GM12878 (cell line): Measurements from ENCODE around the gene OPRL1. TPM values are rescaled to one million over a fixed set of nuclear protein-coding genes. Genes with fewer than 3 reads are reported as not detected.

ENCODE experiments used
- ATAC-seq: fragments of 200-7000 bp; cut with Tn5 transposase; 3 replicates; pipeline ENCODE4 v1.9.1; 2020; ENCODE audit warnings: mild to moderate bottlenecking, moderate library complexity
- BruUV-seq: library from RNA; stranded (reverse); fragments of 400-500 nt; replicated peaks from 2 replicates; lab custom pipeline; 2021; lab: Mats Ljungman, UMichigan
- CTCF ChIA-PET: fragments of 300-600 bp; sonication (Branson Sonifier 250); formaldehyde crosslinking; extraction: SDS; loops from one replicate; lab custom pipeline; 2021; ENCODE audit warnings: inconsistent platforms; lab: Yijun Ruan, JAX
- POLR2A ChIA-PET: fragments of 350-600 bp; formaldehyde crosslinking; extraction: SDS; loops from one replicate; lab custom pipeline; 2021; ENCODE audit warnings: inconsistent platforms; lab: Charles Lee
- RAD21 ChIA-PET: fragments of 300-600 bp; sonication (Branson Sonifier 250); formaldehyde crosslinking; loops from one replicate; lab custom pipeline; 2023; ENCODE audit warnings: antibody characterized with exemption; ENCODE audit not compliant: unreplicated experiment; lab: Charles Lee
- SMC1A ChIA-PET: fragments of 300-600 bp; sonication (Branson Sonifier 250); formaldehyde crosslinking; loops from one replicate; lab custom pipeline; 2023; ENCODE audit not compliant: unreplicated experiment, uncharacterized antibody; lab: Charles Lee
- DNase-seq: peaks from one replicate; pipeline ENCODE4 v3.0.0-alpha.2; 2011; ENCODE audit warnings: low read depth, low spot score
- FAIRE-seq: peaks from 3 replicates; lab custom pipeline; 2011; peaks lifted over from hg19 to GRCh38; lab: Jason Lieb, UNC
- H2AFZ ChIP-seq: 2 replicates; pipeline ENCODE4 v1.6.0; 2011; ENCODE audit warnings: low read depth, low read length, control low read depth; ENCODE audit not compliant: control insufficient read depth
- H3K27ac ChIP-seq: 2 replicates; pipeline ENCODE4 v1.5.1; 2011; ENCODE audit warnings: control low read depth; ENCODE audit not compliant: control insufficient read depth, insufficient read depth
- H3K27me3 ChIP-seq, 2 experiments: replicated peaks in 1 of 2; 2 replicates each; pipeline versions ENCODE4 v1.6.0 to v1.6.1; 2011; ENCODE audit warnings: low read length in 1 of 2; ENCODE audit not compliant: control insufficient read depth in 2 of 2, insufficient read depth in 2 of 2
- H3K36me3 ChIP-seq, 2 experiments: 2 replicates each; pipeline ENCODE4 v1.5.1; 2011; ENCODE audit warnings: low read length in 1 of 2; ENCODE audit not compliant: control insufficient read depth in 2 of 2, insufficient read depth in 2 of 2
- H3K4me1 ChIP-seq: 2 replicates; pipeline ENCODE4 v1.6.1; 2011; ENCODE audit warnings: mild to moderate bottlenecking, low read length, moderate library complexity, mixed read lengths; ENCODE audit not compliant: control insufficient read depth, insufficient read depth
- H3K4me2 ChIP-seq: 2 replicates; pipeline ENCODE4 v1.6.0; 2011; ENCODE audit warnings: control low read depth; ENCODE audit not compliant: control insufficient read depth, insufficient read depth
- H3K4me3 ChIP-seq: fragments of 200-600 bp; sonication (generic); 2 replicates; pipeline ENCODE4 v1.5.1; 2016
- H3K79me2 ChIP-seq: 2 replicates; pipeline ENCODE4 v1.6.0; 2011; ENCODE audit warnings: low read length; ENCODE audit not compliant: control insufficient read depth, insufficient read depth
- H3K9ac ChIP-seq: 2 replicates; pipeline ENCODE4 v1.8.0; 2011; ENCODE audit warnings: low read length, control low read depth, mixed read lengths; ENCODE audit not compliant: control insufficient read depth, insufficient read depth
- H3K9me3 ChIP-seq: replicated peaks from 3 replicates; pipeline ENCODE4 v1.5.1; 2011; ENCODE audit warnings: mild to moderate bottlenecking, low read length; ENCODE audit not compliant: control insufficient read depth, insufficient read depth
- H4K20me1 ChIP-seq: 2 replicates; pipeline ENCODE4 v1.6.0; 2011; ENCODE audit not compliant: control insufficient read depth, insufficient read depth
- BRCA1 ChIP-seq: IDR thresholded peaks from 2 replicates; pipeline ENCODE4 v1.6.1; 2011; ENCODE audit warnings: low read depth, low read length, improper control_type of control experiment
- CHD1 ChIP-seq: IDR thresholded peaks from 2 replicates; pipeline ENCODE4 v1.6.1; 2012; ENCODE audit warnings: low read depth, low read length, improper control_type of control experiment
- CREM ChIP-seq: IDR thresholded peaks from 2 replicates; pipeline ENCODE4 v1.6.1; 2014; ENCODE audit warnings: antibody characterized with exemption, low read depth
- EED ChIP-seq: sonication (generic); IDR thresholded peaks from 2 replicates; pipeline ENCODE4 v1.6.1; 2016; ENCODE audit warnings: antibody characterized with exemption, low read depth
- EP300 ChIP-seq, 2 experiments: fragments of 150-350 bp in 1 of 2; IDR thresholded peaks; 2 replicates each; pipeline ENCODE4 v1.6.1; 2011 to 2012; ENCODE audit warnings: low read depth in 2 of 2, low read length in 2 of 2, borderline replicate concordance in 1 of 2, improper control_type of control experiment in 1 of 2, inconsistent platforms in 1 of 2; ENCODE audit not compliant: control insufficient read depth in 1 of 2
- MYB ChIP-seq: fragments of 150-350 bp; IDR thresholded peaks from 2 replicates; pipeline ENCODE4 v1.6.1; 2014; ENCODE audit warnings: mild to moderate bottlenecking, low read depth, low read length, borderline replicate concordance
- NBN ChIP-seq: fragments of 450-650 bp; IDR thresholded peaks from 2 replicates; pipeline ENCODE4 v1.6.1; 2016
- NR2C2 ChIP-seq: IDR thresholded peaks from 2 replicates; pipeline ENCODE4 v1.6.1; 2011; ENCODE audit warnings: borderline replicate concordance, low read depth; ENCODE audit not compliant: control insufficient read depth, insufficient read length
- POLR2A ChIP-seq: IDR thresholded peaks from 2 replicates; pipeline ENCODE4 v1.6.1; 2011; ENCODE audit warnings: low read depth, mild to moderate bottlenecking, low read length
- RUNX3 ChIP-seq: IDR thresholded peaks from 2 replicates; pipeline ENCODE4 v1.6.1; 2012; ENCODE audit warnings: low read length, inconsistent platforms
- SMAD5 ChIP-seq: IDR thresholded peaks from 2 replicates; pipeline ENCODE4 v1.6.1; 2016; ENCODE audit warnings: antibody characterized with exemption, low read depth
- WGBS: methylation state at CpG from one replicate; pipeline ENCODE4 v1.1.6; 2016; ENCODE audit warnings: low lambda C conversion rate; ENCODE audit not compliant: insufficient replicate concordance, insufficient coverage; ENCODE audit errors: missing lambda C conversion rate; 5-methylcytosine and 5-hydroxymethylcytosine counted together
- in situ Hi-C: fragments of 300-500 bp; cut with MboI; formaldehyde crosslinking; loops from 9 replicates; pipeline ENCODE4 v1.14.3; 2018; ENCODE audit warnings: mixed read lengths
- intact Hi-C: fragments of 100-400 bp; cut with micrococcal nuclease; formaldehyde crosslinking; loops from one replicate; pipeline ENCODE4 v1.14.2; 2022; ENCODE audit not compliant: unreplicated experiment
- polyA plus RNA-seq, 11 experiments: library from polyadenylated mRNA; depleted of rRNA in 4 of 11; unstranded in 6 of 11; stranded (reverse) in 5 of 11; fragments of >200 nt; fragmentation: Nextera tagmentation in 4 of 11; fragmentation: Illumina TruSeq in 1 of 11; extraction: Ambion mirVana in 4 of 11; extraction: Trizol in 1 of 11; gene quantifications; 1 replicate in 1 of 11; 2 replicates in 10 of 11; pipeline versions ENCODE4 v1.2.1 to v1.2.3, GENCODE V29; 2011 to 2016; ENCODE audit warnings: inconsistent platforms in 2 of 11, missing spikeins in 2 of 11, low read depth in 1 of 11
- total RNA-seq, 4 experiments: library from RNA; depleted of rRNA in 3 of 4; stranded (reverse); fragments of >200 nt in 3 of 4; fragmentation: Illumina TruSeq in 1 of 4; extraction: Trizol in 1 of 4; gene quantifications; 2 replicates each; pipeline versions ENCODE4 v1.2.1 to v1.2.3, GENCODE V29; 2013 to 2021
- TF ChIP-seq, protein P1 (sequence below), 3 experiments: IDR thresholded peaks in 2 of 3; conservative IDR thresholded peaks in 1 of 3; 2 replicates each; pipeline ENCODE4 v1.5.1; 2011; ENCODE audit warnings: low read depth in 3 of 3, low read length in 3 of 3, mild to moderate bottlenecking in 3 of 3, control low read depth in 2 of 3, moderate library complexity in 2 of 3, inconsistent platforms in 1 of 3, mixed read lengths in 1 of 3; ENCODE audit not compliant: control insufficient read depth in 2 of 3, insufficient read depth in 1 of 3; ENCODE audit errors: extremely low read depth in 1 of 3
- TF ChIP-seq, protein P2 (sequence below): IDR thresholded peaks from 2 replicates; pipeline ENCODE4 v1.6.1; 2012; ENCODE audit warnings: low read depth, low read length, improper control_type of control experiment
- TF ChIP-seq, protein P3 (sequence below): fragments of 450-650 bp; IDR thresholded peaks from 2 replicates; pipeline ENCODE4 v1.6.1; 2016; ENCODE audit warnings: mild to moderate bottlenecking
- TF ChIP-seq, protein P4 (sequence below): fragments of 150-350 bp; IDR thresholded peaks from 2 replicates; pipeline ENCODE4 v1.6.1; 2016; ENCODE audit warnings: low read depth, low read length

OPRL1 gene
- total and polyA plus RNA-seq, 10 of the 15 experiments (the other 5 are each of a cell fraction or from before 2014, with no cell fraction given) = 0.04 to 0.41 (median 0.24) TPM; not detected in 1

DNA sequence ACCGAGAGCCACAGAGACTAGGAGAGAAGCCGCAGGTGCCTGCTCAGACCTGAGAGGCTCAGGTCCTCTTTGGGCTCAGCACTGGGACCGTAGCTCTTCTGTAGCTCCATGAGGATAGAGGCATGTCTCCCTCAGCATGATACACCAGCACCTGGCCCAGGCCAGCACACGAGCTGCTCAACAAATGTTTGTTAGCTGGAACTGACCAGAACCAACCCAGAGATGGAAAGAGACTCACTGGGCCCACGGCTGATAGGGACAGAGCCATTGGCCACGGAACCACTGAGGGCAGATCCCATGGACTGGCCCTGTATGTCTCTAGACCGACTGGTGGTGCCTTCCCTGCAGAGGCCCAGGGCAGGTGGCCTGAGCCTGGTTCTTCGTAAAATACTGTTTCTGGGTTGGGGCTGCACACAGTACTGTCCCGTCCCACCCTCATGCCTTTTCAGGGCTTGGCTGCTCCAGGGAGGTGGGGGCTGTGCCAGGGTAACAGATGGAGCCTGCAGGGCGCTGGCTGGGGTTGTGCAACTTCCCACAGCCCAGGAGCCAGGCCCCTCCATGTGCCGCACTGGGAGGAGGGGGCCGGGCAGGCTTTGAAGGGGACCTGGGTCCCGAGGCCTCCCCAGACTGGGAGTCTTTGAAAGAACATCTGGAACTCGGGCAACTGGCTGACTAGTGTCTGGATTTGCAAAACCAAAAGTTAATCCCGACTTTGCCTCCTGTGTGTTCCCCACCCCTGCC is 38.7 kb upstream of the OPRL1 start:
- no peaks in the 10 kb centered on the region; a peak in 1 of 4 replicates for H3K36me3 ChIP-seq
- BruUV-seq = no TSS peak
- POLR2A ChIA-PET = interaction anchor here (0.5 to 7.2 kb wide), 8 partner anchors 13 to 504 kb away, joined by 4 to 63 read pairs (median 8); partner anchors contain the start of genes OPRL1, PRPF6, PTK6 and RGS19
- no peak overlapping the region for H3K27ac ChIP-seq
- CTCF ChIA-PET = interaction anchor here (0.5 to 9.1 kb wide), 13 partner anchors 10 to 503 kb away, joined by 3 to 108 read pairs (median 4); partner anchors contain the start of genes OPRL1, PRPF6, RGS19 and SAMD10
- RAD21 ChIA-PET = interaction anchor here (0.8 to 7.1 kb wide), 12 partner anchors 13 to 504 kb away, joined by 3 to 92 read pairs (median 4); partner anchors contain the start of genes OPRL1, PRPF6, PTK6 and RGS19
- intact Hi-C loops (no loop called here), in situ Hi-C loops (no loop called here)
- no peaks in the 10 kb centered on the region for H4K20me1 ChIP-seq
- DNase-seq = no peak
- H3K9me3 ChIP-seq = no peaks in the 10 kb centered on the region
- H3K79me2 ChIP-seq = peaks cover 4% of the 10 kb centered on the region
- SMC1A ChIA-PET = interaction anchor here (0.6 to 6.1 kb wide), 5 partner anchors 13 to 84 kb away, joined by 3 to 52 read pairs (median 3); partner anchors contain the start of genes PRPF6 and SAMD10
- H3K9ac ChIP-seq = peak overlapping the region; percentile 84
- no peak for ATAC-seq
- H3K4me1 ChIP-seq = peaks cover 28% of the 10 kb centered on the region
- H2AFZ ChIP-seq = no peak overlapping the region
- H3K4me3 ChIP-seq = peak overlapping the region; percentile 64
- WGBS = 69% methylated on average over 14 of the region's 15 CpGs
- peak overlapping the region; percentile 90 for H3K4me2 ChIP-seq
- peaks cover 0 to 3% of the 10 kb centered on the region in 2 experiments; a peak in 1 of 4 replicates for H3K27me3 ChIP-seq
- FAIRE-seq = no peak
- no peak for TF ChIP-seq CREM
- no peak for TF ChIP-seq RUNX3
- TF ChIP-seq, protein P1, sequence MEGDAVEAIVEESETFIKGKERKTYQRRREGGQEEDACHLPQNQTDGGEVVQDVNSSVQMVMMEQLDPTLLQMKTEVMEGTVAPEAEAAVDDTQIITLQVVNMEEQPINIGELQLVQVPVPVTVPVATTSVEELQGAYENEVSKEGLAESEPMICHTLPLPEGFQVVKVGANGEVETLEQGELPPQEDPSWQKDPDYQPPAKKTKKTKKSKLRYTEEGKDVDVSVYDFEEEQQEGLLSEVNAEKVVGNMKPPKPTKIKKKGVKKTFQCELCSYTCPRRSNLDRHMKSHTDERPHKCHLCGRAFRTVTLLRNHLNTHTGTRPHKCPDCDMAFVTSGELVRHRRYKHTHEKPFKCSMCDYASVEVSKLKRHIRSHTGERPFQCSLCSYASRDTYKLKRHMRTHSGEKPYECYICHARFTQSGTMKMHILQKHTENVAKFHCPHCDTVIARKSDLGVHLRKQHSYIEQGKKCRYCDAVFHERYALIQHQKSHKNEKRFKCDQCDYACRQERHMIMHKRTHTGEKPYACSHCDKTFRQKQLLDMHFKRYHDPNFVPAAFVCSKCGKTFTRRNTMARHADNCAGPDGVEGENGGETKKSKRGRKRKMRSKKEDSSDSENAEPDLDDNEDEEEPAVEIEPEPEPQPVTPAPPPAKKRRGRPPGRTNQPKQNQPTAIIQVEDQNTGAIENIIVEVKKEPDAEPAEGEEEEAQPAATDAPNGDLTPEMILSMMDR (IDR thresholded peaks at IDR 0.05 in 2 of 3, conservative IDR thresholded peaks at IDR 0.05 in 1 of 3; ENCODE audit: control insufficient read depth in 2 of 3, extremely low read depth in 1 of 3, insufficient read depth in 1 of 3, low read depth in 3 of 3, low read length in 3 of 3) = no peak
- TF ChIP-seq, protein P2, sequence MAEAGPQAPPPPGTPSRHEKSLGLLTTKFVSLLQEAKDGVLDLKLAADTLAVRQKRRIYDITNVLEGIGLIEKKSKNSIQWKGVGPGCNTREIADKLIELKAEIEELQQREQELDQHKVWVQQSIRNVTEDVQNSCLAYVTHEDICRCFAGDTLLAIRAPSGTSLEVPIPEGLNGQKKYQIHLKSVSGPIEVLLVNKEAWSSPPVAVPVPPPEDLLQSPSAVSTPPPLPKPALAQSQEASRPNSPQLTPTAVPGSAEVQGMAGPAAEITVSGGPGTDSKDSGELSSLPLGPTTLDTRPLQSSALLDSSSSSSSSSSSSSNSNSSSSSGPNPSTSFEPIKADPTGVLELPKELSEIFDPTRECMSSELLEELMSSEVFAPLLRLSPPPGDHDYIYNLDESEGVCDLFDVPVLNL = no peak
- TF ChIP-seq NBN = no peak
- TF ChIP-seq MYB = no peak
- no peak for TF ChIP-seq BRCA1
- 0 out of 2 replicates have a peak, but pooled peaks have one; percentile 23 for TF ChIP-seq SMAD5
- peak; percentile 55 for TF ChIP-seq POLR2A
- TF ChIP-seq, protein P3, sequence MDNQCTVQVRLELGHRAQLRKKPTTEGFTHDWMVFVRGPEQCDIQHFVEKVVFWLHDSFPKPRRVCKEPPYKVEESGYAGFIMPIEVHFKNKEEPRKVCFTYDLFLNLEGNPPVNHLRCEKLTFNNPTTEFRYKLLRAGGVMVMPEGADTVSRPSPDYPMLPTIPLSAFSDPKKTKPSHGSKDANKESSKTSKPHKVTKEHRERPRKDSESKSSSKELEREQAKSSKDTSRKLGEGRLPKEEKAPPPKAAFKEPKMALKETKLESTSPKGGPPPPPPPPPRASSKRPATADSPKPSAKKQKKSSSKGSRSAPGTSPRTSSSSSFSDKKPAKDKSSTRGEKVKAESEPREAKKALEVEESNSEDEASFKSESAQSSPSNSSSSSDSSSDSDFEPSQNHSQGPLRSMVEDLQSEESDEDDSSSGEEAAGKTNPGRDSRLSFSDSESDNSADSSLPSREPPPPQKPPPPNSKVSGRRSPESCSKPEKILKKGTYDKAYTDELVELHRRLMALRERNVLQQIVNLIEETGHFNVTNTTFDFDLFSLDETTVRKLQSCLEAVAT = no peak
- TF ChIP-seq, protein P4, sequence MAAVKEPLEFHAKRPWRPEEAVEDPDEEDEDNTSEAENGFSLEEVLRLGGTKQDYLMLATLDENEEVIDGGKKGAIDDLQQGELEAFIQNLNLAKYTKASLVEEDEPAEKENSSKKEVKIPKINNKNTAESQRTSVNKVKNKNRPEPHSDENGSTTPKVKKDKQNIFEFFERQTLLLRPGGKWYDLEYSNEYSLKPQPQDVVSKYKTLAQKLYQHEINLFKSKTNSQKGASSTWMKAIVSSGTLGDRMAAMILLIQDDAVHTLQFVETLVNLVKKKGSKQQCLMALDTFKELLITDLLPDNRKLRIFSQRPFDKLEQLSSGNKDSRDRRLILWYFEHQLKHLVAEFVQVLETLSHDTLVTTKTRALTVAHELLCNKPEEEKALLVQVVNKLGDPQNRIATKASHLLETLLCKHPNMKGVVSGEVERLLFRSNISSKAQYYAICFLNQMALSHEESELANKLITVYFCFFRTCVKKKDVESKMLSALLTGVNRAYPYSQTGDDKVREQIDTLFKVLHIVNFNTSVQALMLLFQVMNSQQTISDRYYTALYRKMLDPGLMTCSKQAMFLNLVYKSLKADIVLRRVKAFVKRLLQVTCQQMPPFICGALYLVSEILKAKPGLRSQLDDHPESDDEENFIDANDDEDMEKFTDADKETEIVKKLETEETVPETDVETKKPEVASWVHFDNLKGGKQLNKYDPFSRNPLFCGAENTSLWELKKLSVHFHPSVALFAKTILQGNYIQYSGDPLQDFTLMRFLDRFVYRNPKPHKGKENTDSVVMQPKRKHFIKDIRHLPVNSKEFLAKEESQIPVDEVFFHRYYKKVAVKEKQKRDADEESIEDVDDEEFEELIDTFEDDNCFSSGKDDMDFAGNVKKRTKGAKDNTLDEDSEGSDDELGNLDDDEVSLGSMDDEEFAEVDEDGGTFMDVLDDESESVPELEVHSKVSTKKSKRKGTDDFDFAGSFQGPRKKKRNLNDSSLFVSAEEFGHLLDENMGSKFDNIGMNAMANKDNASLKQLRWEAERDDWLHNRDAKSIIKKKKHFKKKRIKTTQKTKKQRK = no peak
- TF ChIP-seq EED = no peak
- no peak for TF ChIP-seq EP300 (IDR thresholded peaks at IDR 0.05; ENCODE audit: borderline replicate concordance in 1 of 2, control insufficient read depth in 1 of 2, low read depth in 2 of 2, low read length in 2 of 2)
- TF ChIP-seq NR2C2 = no peak
- TF ChIP-seq CHD1 = no peak
